ENCODE data around the gene ZFHX3.
"Not testable (repeated sequence)": the region's sequence is repeated elsewhere in the genome, so short reads cannot be mapped to it uniquely, and the experiment has no call there.

ZFHX3 gene

GRCh38 chr16:73074382-73074781 is 26.5 kb upstream of the ZFHX3 start:
- Mint-ChIP-seq H3K27ac (no peak overlapping the region), H3K36me3 (no peaks in the 10 kb centered on the region)

DNA sequence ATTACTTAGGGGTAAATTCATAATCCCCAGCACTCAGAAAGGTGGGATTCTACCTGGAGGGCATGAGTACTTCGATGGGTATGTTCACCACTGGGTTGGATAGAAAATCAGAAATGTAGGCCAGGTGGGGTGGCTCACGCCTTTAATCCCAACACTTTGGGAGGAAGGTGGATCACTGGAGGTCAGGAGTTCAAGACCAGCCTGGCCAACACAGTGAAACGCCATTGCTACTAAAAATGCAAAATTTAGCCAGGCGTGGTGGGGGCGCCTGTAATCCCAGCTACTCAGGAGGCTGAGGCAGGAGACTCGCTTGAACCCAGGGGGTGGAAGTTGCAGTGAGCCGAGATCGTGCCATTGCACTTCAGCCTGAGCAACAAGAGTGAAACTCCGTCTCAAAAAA is 24.1 kb upstream of the ZFHX3 start:
- not testable (repeated sequence) for H3K4me1 Mint-ChIP-seq (ENCODE audit: low read depth); H3K4me3 Mint-ChIP-seq; H3K9me3 Mint-ChIP-seq (ENCODE audit: low read depth); H3K36me3 Mint-ChIP-seq; H3K27ac Mint-ChIP-seq
- H3K27me3 Mint-ChIP-seq, result peaks cover 15% of the 10 kb centered on the region

More at GRCh38 chr16:73074382-73074781, 26.5 kb upstream of the ZFHX3 start:
- Mint-ChIP-seq H3K4me1 (ENCODE audit: low read depth) (peaks cover 10% of the 10 kb centered on the region), H3K27me3 (peaks cover 11% of the 10 kb centered on the region), H3K4me3 (no peak overlapping the region), H3K9me3 (ENCODE audit: low read depth) (no peaks in the 10 kb centered on the region)

- Mint-ChIP-seq H3K4me3 (peak overlapping the region; percentile 49), H3K27ac (no peak overlapping the region), H3K27me3 (peaks cover 15% of the 10 kb centered on the region), H3K4me1 (ENCODE audit: low read depth) (peaks cover 10% of the 10 kb centered on the region), H3K36me3 (no peaks in the 10 kb centered on the region), H3K9me3 (ENCODE audit: low read depth) (no peaks in the 10 kb centered on the region)
Measured at GRCh38 chr16:73071131-73071940, 23.4 kb upstream of the ZFHX3 start.

DNA sequence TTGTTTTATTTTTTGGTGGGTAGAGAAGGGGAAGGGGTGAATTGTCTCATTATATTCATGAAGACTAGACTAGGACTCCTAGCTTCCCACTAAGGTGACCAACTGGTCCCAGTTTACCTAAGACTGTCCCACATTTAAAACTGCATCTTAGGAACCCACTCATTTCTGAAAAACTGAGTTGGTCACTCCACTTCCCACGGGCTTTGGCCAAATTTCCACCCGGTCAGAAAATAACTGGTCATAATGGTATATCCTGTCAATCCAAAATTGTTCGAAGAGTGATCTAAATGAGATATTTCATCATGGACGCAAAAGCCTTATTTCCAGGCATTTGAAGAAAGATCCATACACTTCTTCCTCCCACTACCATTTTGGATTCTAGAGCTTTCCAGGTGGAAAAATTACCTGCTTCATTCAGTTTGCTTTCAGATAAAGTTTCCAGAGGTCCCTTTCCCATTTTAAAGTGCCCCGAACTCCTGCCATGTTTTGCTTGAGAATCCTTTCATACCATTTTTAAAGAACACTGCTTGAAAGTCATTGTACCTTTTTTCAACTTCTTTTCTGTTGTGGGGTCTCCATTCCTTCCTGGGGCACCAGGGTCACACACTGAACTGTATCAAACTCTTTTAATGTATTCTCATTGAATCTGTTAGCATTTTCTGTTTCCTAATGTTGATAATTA is 21.8 kb upstream of the ZFHX3 start:
- peaks cover 18% of the 10 kb centered on the region for H3K27me3 Mint-ChIP-seq
- no peak overlapping the region for H3K27ac Mint-ChIP-seq
- no peaks in the 10 kb centered on the region for H3K36me3 Mint-ChIP-seq
- H3K9me3 Mint-ChIP-seq (ENCODE audit: low read depth), result no peaks in the 10 kb centered on the region
- H3K4me3 Mint-ChIP-seq, result peak overlapping the region; percentile 14
- peaks cover 14% of the 10 kb centered on the region for H3K4me1 Mint-ChIP-seq (ENCODE audit: low read depth)

- Mint-ChIP-seq H3K9me3 (ENCODE audit: low read depth) (no peaks in the 10 kb centered on the region), H3K27me3 (peaks cover 17% of the 10 kb centered on the region), H3K27ac (no peak overlapping the region), H3K36me3 (no peaks in the 10 kb centered on the region), H3K4me3 (no peak overlapping the region), H3K4me1 (ENCODE audit: low read depth) (peaks cover 17% of the 10 kb centered on the region)
Measured at GRCh38 chr16:73068541-73069401, 20.8 kb upstream of the ZFHX3 start.

DNA sequence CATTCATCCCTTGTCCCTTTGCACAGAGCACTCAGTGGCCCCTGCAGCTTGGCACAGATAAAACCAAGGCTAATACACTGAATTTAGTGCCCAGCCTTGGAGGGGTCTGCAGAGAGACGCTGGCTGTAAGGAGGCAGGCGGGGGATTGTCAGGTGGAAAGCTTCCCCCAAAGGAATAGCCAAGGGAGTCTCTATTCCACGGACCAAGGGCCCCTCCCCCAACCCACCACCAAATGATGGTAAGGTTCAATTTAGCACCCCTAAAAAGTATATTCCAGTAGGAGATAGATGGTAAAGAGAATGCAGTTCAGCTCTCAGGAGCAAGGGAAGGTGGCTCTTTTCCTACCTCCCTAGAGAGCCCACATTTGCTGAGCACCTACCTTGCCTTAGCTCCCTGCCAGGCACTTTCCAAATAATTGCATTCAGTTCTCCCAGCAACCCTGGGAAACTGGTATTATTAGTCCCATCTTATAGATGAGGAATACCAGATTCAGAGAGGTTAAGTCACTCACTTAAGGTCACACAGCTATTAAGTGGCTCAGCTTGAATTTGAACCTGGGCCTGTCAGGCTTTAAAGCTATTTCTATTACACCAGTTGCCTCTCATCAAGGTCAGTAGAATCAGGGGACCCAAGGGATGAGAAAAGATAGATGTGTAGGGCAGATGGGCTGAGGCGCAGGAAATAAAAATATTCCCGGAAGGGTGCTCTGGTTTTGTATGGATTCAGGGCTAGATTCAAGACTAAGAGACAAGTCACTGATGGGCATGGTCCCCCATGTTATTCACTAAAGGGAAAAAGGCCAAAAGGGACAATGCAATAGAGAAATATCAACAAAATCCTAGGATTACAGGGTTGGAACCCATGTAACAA is 20.0 kb upstream of the ZFHX3 start:
- no peak overlapping the region for H3K27ac Mint-ChIP-seq
- H3K4me3 Mint-ChIP-seq, result no peak overlapping the region
- H3K27me3 Mint-ChIP-seq, result peaks cover 22% of the 10 kb centered on the region
- H3K9me3 Mint-ChIP-seq (ENCODE audit: low read depth), result no peaks in the 10 kb centered on the region
- peaks cover 17% of the 10 kb centered on the region for H3K4me1 Mint-ChIP-seq (ENCODE audit: low read depth)
- H3K36me3 Mint-ChIP-seq, result no peaks in the 10 kb centered on the region

GRCh38 chr16:73066927-73067670 is 19.2 kb upstream of the ZFHX3 start:
- Mint-ChIP-seq H3K4me3 (no peak overlapping the region), H3K27ac (no peak overlapping the region), H3K27me3 (peaks cover 29% of the 10 kb centered on the region), H3K4me1 (ENCODE audit: low read depth) (peaks cover 21% of the 10 kb centered on the region), H3K36me3 (no peaks in the 10 kb centered on the region), H3K9me3 (ENCODE audit: low read depth) (no peaks in the 10 kb centered on the region)

DNA sequence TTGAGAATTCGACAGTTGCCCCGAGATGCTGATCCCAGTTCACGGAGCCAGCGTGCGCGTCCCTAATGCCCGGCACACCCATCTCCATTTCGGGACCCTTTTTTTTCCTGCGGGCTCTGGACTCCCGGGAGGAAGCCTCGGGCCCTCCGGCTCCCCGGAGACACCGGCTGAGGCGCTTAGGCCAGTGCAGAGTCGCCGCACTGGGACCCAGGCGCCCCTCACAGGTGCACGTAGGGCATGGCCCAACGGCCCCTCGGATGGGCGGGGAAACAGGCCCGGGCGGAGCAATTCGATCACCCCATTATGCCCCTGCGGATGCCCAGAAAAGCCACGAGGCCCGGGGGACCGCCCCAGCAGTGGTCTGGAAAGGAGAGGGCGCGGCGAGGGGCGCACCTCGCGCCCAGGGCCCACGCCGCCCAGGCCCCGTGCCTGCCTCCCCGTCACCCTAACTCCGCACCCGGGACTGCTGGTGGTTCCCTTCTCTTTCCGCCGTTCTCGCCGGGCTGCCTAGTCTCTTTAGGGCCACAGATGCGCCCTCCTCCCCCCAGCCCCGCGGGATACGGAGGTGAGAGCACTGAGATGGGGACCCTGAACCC is 18.5 kb upstream of the ZFHX3 start:
- peaks cover 33% of the 10 kb centered on the region for H3K27me3 Mint-ChIP-seq
- H3K4me1 Mint-ChIP-seq (ENCODE audit: low read depth), result peaks cover 21% of the 10 kb centered on the region
- H3K4me3 Mint-ChIP-seq, result no peak overlapping the region
- H3K36me3 Mint-ChIP-seq, result no peaks in the 10 kb centered on the region
- H3K27ac Mint-ChIP-seq, result no peak overlapping the region
- no peaks in the 10 kb centered on the region for H3K9me3 Mint-ChIP-seq (ENCODE audit: low read depth)

GRCh38 chr16:73065632-73066330 is 17.9 kb upstream of the ZFHX3 start:
- H3K27me3 Mint-ChIP-seq, result peaks cover 33% of the 10 kb centered on the region
- no peaks in the 10 kb centered on the region for H3K9me3 Mint-ChIP-seq (ENCODE audit: low read depth)
- H3K4me1 Mint-ChIP-seq (ENCODE audit: low read depth), result peaks cover 16% of the 10 kb centered on the region
- H3K36me3 Mint-ChIP-seq, result no peaks in the 10 kb centered on the region
- no peak overlapping the region for H3K27ac Mint-ChIP-seq
- H3K4me3 Mint-ChIP-seq, result no peak overlapping the region

DNA sequence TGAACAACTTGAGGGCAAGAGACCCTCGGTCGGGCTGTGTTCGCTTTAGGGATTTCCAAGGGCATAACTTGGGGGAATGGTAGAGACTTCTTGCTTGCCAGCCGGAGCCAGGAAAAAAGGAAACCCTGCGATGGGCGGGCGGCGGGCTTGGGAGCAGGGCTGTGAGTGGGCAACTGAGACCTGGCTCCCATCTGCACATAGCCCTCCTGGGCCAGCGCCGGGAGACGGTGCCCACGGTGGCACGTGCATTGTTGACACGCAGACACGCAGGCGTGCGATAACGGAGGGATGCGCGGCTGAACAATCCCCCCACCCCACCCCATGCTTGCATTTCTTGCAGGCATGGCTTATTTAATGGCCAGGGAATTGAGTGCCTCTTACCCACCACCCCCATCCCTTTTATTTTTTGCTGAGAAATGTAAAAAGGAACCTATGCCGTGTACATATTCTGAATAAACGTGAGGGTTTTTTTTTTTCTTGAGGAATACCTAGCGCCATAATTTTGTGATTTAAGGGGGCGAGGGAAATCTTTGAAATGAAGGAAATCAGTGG is 17.1 kb upstream of the ZFHX3 start:
- H3K27ac Mint-ChIP-seq, result no peak overlapping the region
- peaks cover 35% of the 10 kb centered on the region for H3K27me3 Mint-ChIP-seq
- peaks cover 13% of the 10 kb centered on the region for H3K4me1 Mint-ChIP-seq (ENCODE audit: low read depth)
- H3K4me3 Mint-ChIP-seq, result peak overlapping the region; percentile 30
- H3K36me3 Mint-ChIP-seq, result no peaks in the 10 kb centered on the region
- H3K9me3 Mint-ChIP-seq (ENCODE audit: low read depth), result no peaks in the 10 kb centered on the region

DNA sequence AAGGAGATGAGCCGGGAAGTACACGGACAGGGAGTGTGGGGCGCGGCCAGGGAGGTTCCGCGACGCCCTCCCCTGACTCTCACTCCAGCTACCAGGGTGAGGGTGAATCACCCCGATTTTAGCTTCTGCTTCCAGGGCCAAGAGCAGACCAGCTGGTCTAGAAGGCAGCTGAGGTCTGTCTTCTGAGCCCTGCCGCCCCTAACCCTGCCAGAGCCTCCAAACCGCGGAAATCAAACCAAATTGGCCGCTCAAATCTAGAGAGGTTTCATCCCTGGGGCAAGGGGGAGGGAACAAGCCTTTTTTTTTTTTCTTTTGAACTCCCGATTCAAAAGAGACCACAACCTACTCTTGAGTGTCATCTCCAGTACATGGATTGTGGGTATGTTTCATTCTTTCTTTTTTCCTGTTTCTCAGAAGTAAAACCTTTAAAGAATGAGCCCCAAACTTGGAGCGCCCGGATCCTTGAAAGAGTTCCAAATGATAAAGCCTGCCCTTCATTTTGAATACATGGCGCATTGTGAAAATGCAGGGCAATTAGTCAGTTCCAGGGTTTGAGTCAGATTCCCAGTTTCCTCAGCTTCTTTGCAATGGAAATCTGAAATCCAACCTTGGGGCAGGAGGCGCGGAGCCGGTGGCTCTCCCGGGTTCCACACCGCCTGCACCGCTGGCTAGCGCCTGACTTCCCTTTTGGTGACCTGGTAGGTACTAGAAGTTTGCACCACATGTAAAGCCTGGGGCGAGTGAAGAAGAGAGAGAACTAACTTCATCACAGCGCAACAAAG is 16.5 kb upstream of the ZFHX3 start:
- Mint-ChIP-seq H3K27me3 (peaks cover 38% of the 10 kb centered on the region), H3K4me3 (peak overlapping the region; percentile 30), H3K27ac (no peak overlapping the region), H3K4me1 (ENCODE audit: low read depth) (peaks cover 12% of the 10 kb centered on the region), H3K36me3 (no peaks in the 10 kb centered on the region), H3K9me3 (ENCODE audit: low read depth) (no peaks in the 10 kb centered on the region)

- Mint-ChIP-seq H3K36me3 (no peaks in the 10 kb centered on the region), H3K27ac (no peak overlapping the region), H3K9me3 (ENCODE audit: low read depth) (no peaks in the 10 kb centered on the region), H3K4me3 (no peak overlapping the region), H3K27me3 (peaks cover 41% of the 10 kb centered on the region), H3K4me1 (ENCODE audit: low read depth) (peaks cover 13% of the 10 kb centered on the region)
Measured at GRCh38 chr16:73063854-73064211, 15.9 kb upstream of the ZFHX3 start.

Measured in activated naive CD8-positive, alpha-beta T cell (primary cell).